ENCODE measurements around the gene SDHD.

SDHD gene

GRCh38 chr11:112100462-112100861, 13.8 kb downstream of the SDHD start:
- DNase-seq (ENCODE audit: low read depth in 2 of 3, low spot score in 1 of 3), result no peak

- DNase-seq (ENCODE audit: low read depth in 2 of 3, low spot score in 1 of 3), result no peak
Observed at GRCh38 chr11:112103446-112103845, 16.8 kb downstream of the SDHD start.

GRCh38 chr11:112106070-112106469, 19.4 kb downstream of the SDHD start:
- no peak for DNase-seq (ENCODE audit: low read depth in 2 of 3, low spot score in 1 of 3)

GRCh38 chr11:112113539-112114457, 27.1 kb downstream of the SDHD start:
- peak in 1 of 3 donors; percentile 6 for DNase-seq (ENCODE audit: low read depth in 2 of 3, low spot score in 1 of 3)

- no peak for DNase-seq (ENCODE audit: low read depth in 2 of 3, low spot score in 1 of 3)
Observed at GRCh38 chr11:112114460-112114859, 27.8 kb downstream of the SDHD start.

- no peak for DNase-seq (ENCODE audit: low read depth in 2 of 3, low spot score in 1 of 3)
Observed at GRCh38 chr11:112115386-112115785, 28.7 kb downstream of the SDHD start.

- DNase-seq (ENCODE audit: low read depth in 2 of 3, low spot score in 1 of 3), result no peak
Observed at GRCh38 chr11:112118176-112118575, 31.5 kb downstream of the SDHD start.

- DNase-seq (ENCODE audit: low read depth in 2 of 3, low spot score in 1 of 3), result no peak
Observed at GRCh38 chr11:112121981-112122615, 35.4 kb downstream of the SDHD start.

- DNase-seq (ENCODE audit: low read depth in 2 of 3, low spot score in 1 of 3), result no peak
Observed at GRCh38 chr11:112123129-112123528, 36.5 kb downstream of the SDHD start.

- DNase-seq (ENCODE audit: low read depth in 2 of 3, low spot score in 1 of 3), result no peak
Observed at GRCh38 chr11:112127056-112127455, 40.4 kb downstream of the SDHD start.

- no peak for DNase-seq (ENCODE audit: low read depth in 2 of 3, low spot score in 1 of 3)
Observed at GRCh38 chr11:112128483-112129121, 41.9 kb downstream of the SDHD start.

GRCh38 chr11:112129656-112130055, 43.0 kb downstream of the SDHD start:
- DNase-seq (ENCODE audit: low read depth in 2 of 3, low spot score in 1 of 3), result no peak

- no peak for DNase-seq (ENCODE audit: low read depth in 2 of 3, low spot score in 1 of 3)
Observed at GRCh38 chr11:112132737-112133136, 46.1 kb downstream of the SDHD start.

GRCh38 chr11:112134473-112134872, 47.8 kb downstream of the SDHD start:
- no peak for DNase-seq (ENCODE audit: low read depth in 2 of 3, low spot score in 1 of 3)

GRCh38 chr11:112143597-112143996, 56.9 kb downstream of the SDHD start:
- DNase-seq (ENCODE audit: low read depth in 2 of 3, low spot score in 1 of 3), result no peak

Measured in stimulated activated CD4-positive, alpha-beta T cell treated with anti-CD3 and anti-CD28 coated beads, Interleukin-12 subunit alpha, Interleukin-12 subunit beta, amount 100 ng/mL, for 48 hours (primary cell).